HepG2 (cell line): ENCODE data around the gene GRIK4. TPM values are rescaled to one million over a fixed set of nuclear protein-coding genes. Genes with fewer than 3 reads are reported as not detected.

ENCODE experiments used
- ATAC-seq: fragments of 200-7000 bp; cut with Tn5 transposase; 3 replicates; pipeline ENCODE4 v1.9.1; 2020; ENCODE audit warnings: mild to moderate bottlenecking, moderate library complexity
- BruUV-seq: library from RNA; stranded (reverse); fragments of 400-500 nt; replicated peaks from 2 replicates; lab custom pipeline; 2021; lab: Mats Ljungman, UMichigan
- CTCF ChIA-PET: fragments of 300-600 bp; formaldehyde crosslinking; extraction: SDS; loops from one replicate; lab custom pipeline; 2021; ENCODE audit warnings: low total read pairs, inconsistent platforms, low intra/inter-chr PET ratio; lab: Yijun Ruan, JAX
- POLR2A ChIA-PET: fragments of 350-600 bp; sonication (Branson Sonifier 250); formaldehyde crosslinking; loops from one replicate; lab custom pipeline; 2020; ENCODE audit warnings: antibody characterized with exemption, inconsistent platforms; lab: Yijun Ruan, JAX
- DNase-seq: peaks from one replicate; pipeline ENCODE4 v3.0.0-alpha.2; 2015; ENCODE audit warnings: low spot score
- FAIRE-seq: peaks from 3 replicates; lab custom pipeline; 2011; peaks lifted over from hg19 to GRCh38; lab: Jason Lieb, UNC
- H2AFZ ChIP-seq: one replicate; pipeline ENCODE4 v1.6.1; 2011; ENCODE audit warnings: low read length, inconsistent platforms
- H3K27ac ChIP-seq: fragments of 300-600 bp; 3 replicates; pipeline ENCODE4 v1.8.0; 2011; ENCODE audit warnings: mixed run types, mild to moderate bottlenecking, mixed read lengths, low read length, inconsistent platforms; ENCODE audit not compliant: insufficient read depth; ENCODE audit errors: extremely low read length
- H3K27me3 ChIP-seq, 2 experiments: fragments of 200-600 bp in 1 of 2; 2 replicates in 1 of 2; 3 replicates in 1 of 2; pipeline versions ENCODE4 v1.6.0 to v1.8.0; 2011; ENCODE audit warnings: low read length in 2 of 2, mild to moderate bottlenecking in 2 of 2, moderate library complexity in 2 of 2, inconsistent platforms in 1 of 2; ENCODE audit not compliant: insufficient read depth in 2 of 2, control insufficient read depth in 1 of 2
- H3K36me3 ChIP-seq, 2 experiments: fragments of 200-600 bp in 1 of 2; replicated peaks in 1 of 2; 2 replicates in 1 of 2; 3 replicates in 1 of 2; pipeline versions ENCODE4 v1.5.1 to v1.8.0; 2011; ENCODE audit warnings: low read length in 2 of 2, inconsistent platforms in 1 of 2; ENCODE audit not compliant: insufficient read depth in 2 of 2, control insufficient read depth in 1 of 2
- H3K4me1 ChIP-seq: 2 replicates; pipeline ENCODE4 v1.5.1; 2012; ENCODE audit warnings: low read length, inconsistent platforms; ENCODE audit not compliant: insufficient read depth
- H3K4me2 ChIP-seq: 2 replicates; pipeline ENCODE4 v1.6.0; 2011; ENCODE audit warnings: low read depth, low read length, inconsistent platforms
- H3K4me3 ChIP-seq, 3 experiments: fragments of 200-600 bp in 1 of 3; sonication (generic), shearing (Covaris generic) in 1 of 3; replicated peaks in 1 of 3; 2 replicates each; pipeline ENCODE4 v1.5.1; 2011 to 2016; ENCODE audit warnings: low read length in 3 of 3, inconsistent platforms in 2 of 3, low read depth in 2 of 3, mild to moderate bottlenecking in 2 of 3, control low read depth in 1 of 3, mixed read lengths in 1 of 3; ENCODE audit not compliant: insufficient read depth in 1 of 3
- H3K79me2 ChIP-seq: one replicate; pipeline ENCODE4 v1.6.1; 2011; ENCODE audit warnings: low read length, inconsistent platforms; ENCODE audit not compliant: insufficient read depth
- H3K9ac ChIP-seq: 2 replicates; pipeline ENCODE4 v1.6.0; 2011; ENCODE audit warnings: mild to moderate bottlenecking, low read depth, low read length, inconsistent platforms; ENCODE audit not compliant: insufficient read depth
- H3K9me3 ChIP-seq: 2 replicates; pipeline ENCODE4 v1.5.1; 2012; ENCODE audit warnings: mild to moderate bottlenecking, low read length
- H4K20me1 ChIP-seq: 2 replicates; pipeline ENCODE4 v1.6.0; 2011; ENCODE audit warnings: inconsistent platforms, mild to moderate bottlenecking, low read length, moderate library complexity; ENCODE audit not compliant: insufficient read depth
- BRF2 ChIP-seq: sonication (generic); formaldehyde crosslinking; IDR thresholded peaks from 2 replicates; pipeline ENCODE4 v1.8.1; 2022; ENCODE audit warnings: mild to moderate bottlenecking, missing genetic modification reagents
- DDIT3 ChIP-seq: sonication (generic); formaldehyde crosslinking; IDR thresholded peaks from 2 replicates; pipeline ENCODE4 v1.4.0; 2020; ENCODE audit warnings: mild to moderate bottlenecking, missing genetic modification reagents
- ERF ChIP-seq: IDR thresholded peaks from 2 replicates; pipeline ENCODE4 v1.6.1; 2018; ENCODE audit warnings: missing biosample characterization, missing genetic modification reagents
- ESRRA ChIP-seq: sonication (generic); formaldehyde crosslinking; IDR thresholded peaks from 2 replicates; pipeline ENCODE4 v1.5.1; 2020; ENCODE audit warnings: mild to moderate bottlenecking, low read depth, missing genetic modification reagents
- ETV5 ChIP-seq: IDR thresholded peaks from 2 replicates; pipeline ENCODE4 v1.6.1; 2018; ENCODE audit warnings: missing biosample characterization, missing genetic modification reagents, inconsistent platforms, borderline replicate concordance
- HINFP ChIP-seq: sonication (generic); formaldehyde crosslinking; IDR thresholded peaks from 2 replicates; pipeline ENCODE4 v1.4.0; 2020; ENCODE audit warnings: low read depth, mild to moderate bottlenecking, missing genetic modification reagents
- ISL2 ChIP-seq: sonication (generic); formaldehyde crosslinking; IDR thresholded peaks from 2 replicates; pipeline ENCODE4 v1.5.0; 2020; ENCODE audit warnings: missing genetic modification reagents
- NR2F6 ChIP-seq, 2 experiments: IDR thresholded peaks; 2 replicates each; pipeline ENCODE4 v1.6.1; 2016; ENCODE audit warnings: antibody characterized with exemption in 1 of 2, mild to moderate bottlenecking in 1 of 2
- REXO4 ChIP-seq: sonication (generic); formaldehyde crosslinking; IDR thresholded peaks from 2 replicates; pipeline ENCODE4 v1.8.0; 2022; ENCODE audit warnings: missing genetic modification reagents, mild to moderate bottlenecking, borderline replicate concordance
- TCF7 ChIP-seq: sonication (generic); IDR thresholded peaks from 2 replicates; pipeline ENCODE4 v1.6.1; 2016; ENCODE audit warnings: antibody characterized with exemption, low read depth
- ZFP62 ChIP-seq: sonication (generic); formaldehyde crosslinking; IDR thresholded peaks from 2 replicates; pipeline ENCODE4 v1.4.0; 2020; ENCODE audit warnings: missing genetic modification reagents
- ZNF20 ChIP-seq: sonication (generic); formaldehyde crosslinking; IDR thresholded peaks from 2 replicates; pipeline ENCODE4 v1.4.0; 2020; ENCODE audit warnings: mild to moderate bottlenecking, moderate library complexity, missing genetic modification reagents
- ZNF282 ChIP-seq: fragments of 450-650 bp; IDR thresholded peaks from 2 replicates; pipeline ENCODE4 v1.6.1; 2018; ENCODE audit not compliant: partially characterized antibody
- ZNF34 ChIP-seq: sonication (generic); formaldehyde crosslinking; IDR thresholded peaks from 2 replicates; pipeline ENCODE4 v1.4.0; 2020; ENCODE audit warnings: mild to moderate bottlenecking, missing genetic modification reagents, borderline replicate concordance
- ZNF749 ChIP-seq: sonication (generic); formaldehyde crosslinking; IDR thresholded peaks from 2 replicates; pipeline ENCODE4 v1.8.0; 2022; ENCODE audit warnings: mild to moderate bottlenecking, missing genetic modification reagents, moderate library complexity, borderline replicate concordance
- ZNF83 ChIP-seq: sonication (generic); formaldehyde crosslinking; IDR thresholded peaks from 2 replicates; pipeline ENCODE4 v1.4.0; 2020; ENCODE audit warnings: missing genetic modification reagents, mild to moderate bottlenecking, borderline replicate concordance
- ZSCAN29 ChIP-seq: sonication (generic); formaldehyde crosslinking; conservative IDR thresholded peaks from 2 replicates; pipeline ENCODE4 v1.4.0; 2020; ENCODE audit warnings: mild to moderate bottlenecking, missing genetic modification reagents
- ZSCAN9 ChIP-seq: IDR thresholded peaks from 2 replicates; pipeline ENCODE4 v1.6.1; 2016; ENCODE audit warnings: borderline replicate concordance
- ZXDC ChIP-seq: sonication (generic); formaldehyde crosslinking; IDR thresholded peaks from 2 replicates; pipeline ENCODE4 v1.5.0; 2020; ENCODE audit warnings: mild to moderate bottlenecking, missing genetic modification reagents
- WGBS: methylation state at CpG from one replicate; pipeline ENCODE4 v1.1.6; 2017; ENCODE audit warnings: low lambda C conversion rate; 5-methylcytosine and 5-hydroxymethylcytosine counted together
- in situ Hi-C: cut with HindIII; loops from 2 replicates; pipeline ENCODE4 v1.10.0; 2017; ENCODE audit warnings: low pct_unique_long_range_greater_than_20kb; ENCODE audit not compliant: extremely low pct_ligation_motif_present
- intact Hi-C: fragments of 100-400 bp; cut with micrococcal nuclease; formaldehyde crosslinking; loops from one replicate; pipeline ENCODE4 v1.10.0; 2022; ENCODE audit not compliant: unreplicated experiment
- polyA plus RNA-seq, 8 experiments: library from polyadenylated mRNA; depleted of rRNA in 3 of 8; stranded (reverse) in 7 of 8; unstranded in 1 of 8; fragments of >200 nt; fragmentation: Illumina TruSeq in 4 of 8; extraction: Trizol in 4 of 8; gene quantifications; 2 replicates each; pipeline versions ENCODE4 v1.2.1 to v1.2.3, GENCODE V29; 2011 to 2016; ENCODE audit warnings: low read depth in 4 of 8, missing spikeins in 1 of 8, mixed read lengths in 1 of 8; ENCODE audit not compliant: insufficient read depth in 1 of 8
- total RNA-seq, 5 experiments: library from RNA; depleted of rRNA; stranded (reverse); fragments of >200 nt; fragmentation: Illumina TruSeq; extraction: Trizol; gene quantifications; 2 replicates each; pipeline ENCODE4 v1.2.3, GENCODE V29; 2016; ENCODE audit warnings: low read depth in 1 of 5

Gene GRIK4
- total and polyA plus RNA-seq, 2 of the 13 experiments (the other 11 are each of a cell fraction or from before 2014, with no cell fraction given) = 0.04 to 0.07 TPM

- Histone ChIP-seq H3K4me1 (peaks cover 56% of the 10 kb centered on the region), H3K79me2 (no peaks in the 10 kb centered on the region), H4K20me1 (no peaks in the 10 kb centered on the region), H3K36me3 (no peaks in the 10 kb centered on the region), H2AFZ (no peak overlapping the region), H3K27me3 (no peaks in the 10 kb centered on the region), H3K4me2 (peak overlapping the region; percentile 59), H3K9me3 (no peaks in the 10 kb centered on the region), H3K27ac (peak overlapping the region; percentile 76), H3K9ac (peak overlapping the region; percentile 24; the same call in 1 of the 2 replicates), H3K4me3 (peak overlapping the region in 1 of 3 experiments; percentile 38; a peak in 2 of 6 replicates)
- ChIA-PET CTCF (no interaction called here), POLR2A (interaction anchor here (0.5 to 2.5 kb wide), 3 partner anchors 10 to 598 kb away, joined by 3 to 23 read pairs (median 3); no protein-coding TSS in a partner anchor)
- FAIRE-seq (peak; percentile 96), ATAC-seq (peak; percentile 98), DNase-seq (peak; percentile 88)
- intact Hi-C loops (loop anchor here (10.0 kb wide), 1 partner anchor 294 kb away; the partner anchor contains the start of gene GRIK4), in situ Hi-C loops (loop anchor here (10.0 kb wide), 1 partner anchor 294 kb away; the partner anchor contains the start of gene GRIK4)
- BruUV-seq = no TSS peak
- 0% methylated on average over 2 of the region's 5 CpGs for WGBS
- TF ChIP-seq ZXDC (no peak), ISL2 (CRISPR knock-in tag) (peak; percentile 84), ZSCAN9 (CRISPR knock-in tag) (peak; percentile 90), ERF (peak; percentile 84), REXO4 (CRISPR knock-in tag) (no peak), ZNF83 (CRISPR knock-in tag) (no peak), DDIT3 (CRISPR knock-in tag) (0 out of 2 replicates have a peak, but pooled peaks have one; percentile 38), ZNF34 (CRISPR knock-in tag) (peak; percentile 74; the same call in 1 of the 2 replicates), ZNF749 (CRISPR knock-in tag) (no peak), TCF7 (peak; percentile 69), BRF2 (peak; percentile 68; the same call in 1 of the 2 replicates), ETV5 (CRISPR knock-in tag) (peak; percentile 72), ZSCAN29 (CRISPR knock-in tag) (peak; percentile 69; the same call in 1 of the 2 replicates), ZNF20 (CRISPR knock-in tag) (no peak), ESRRA (peak; percentile 78), HINFP (CRISPR knock-in tag) (0 out of 2 replicates have a peak, but pooled peaks have one; percentile 80), ZFP62 (CRISPR knock-in tag) (no peak), NR2F6 (IDR thresholded peaks at IDR 0.05) (peak; percentile 63), NR2F6 (CRISPR knock-in tag; IDR thresholded peaks at IDR 0.05) (peak; percentile 76), ZNF282 (no peak)
These were observed 297.1 kb downstream of the GRIK4 start for GRCh38 chr11:120808616-120809050.
